Measurements from ENCODE around the gene RPN2. TPM values are rescaled to one million over a fixed set of nuclear protein-coding genes. Genes with fewer than 3 reads are reported as not detected.
A peak's percentile ranks its signal among the peaks of the same experiment; 100 is the strongest.

RPN2 gene
- polyA plus RNA-seq, 1 of the 3 experiments (the other 2 are of a cell fraction), result 420 TPM

GRCh38 chr20:37231947-37232630, 53.0 kb downstream of the RPN2 start:
- peak; percentile 57 for DNase-seq
- CTCF ChIA-PET, result interaction anchor here (0.7 to 3.2 kb wide), 8 partner anchors 9 to 50 kb away, joined by 3 to 12 read pairs (median 3); no protein-coding TSS in a partner anchor

More at GRCh38 chr20:37231947-37232630, 53.0 kb downstream of the RPN2 start:
- no peaks in the 10 kb centered on the region for H4K20me1 ChIP-seq (ENCODE audit: insufficient read depth)
- 73% methylated on average over 8 of the region's 13 CpGs for WGBS (ENCODE audit: low lambda C conversion rate)
- H3K27me3 ChIP-seq (ENCODE audit: insufficient read depth), result no peaks in the 10 kb centered on the region
- no peak overlapping the region for H2AFZ ChIP-seq (ENCODE audit: low read depth)
- H3K4me2 ChIP-seq, result no peak overlapping the region
- no peak overlapping the region for H3K4me3 ChIP-seq (ENCODE audit: low read depth in 2 of 2, low read length in 1 of 2)
- POLR2A ChIA-PET, result interaction anchor here (1.0 kb wide), 1 partner anchor 57 kb away, joined by 3 read pairs; the partner anchor contains the start of gene MANBAL
- H3K27ac ChIP-seq (ENCODE audit: low read depth in 2 of 2, low read length in 1 of 2), result peak overlapping the region; percentile 20 to 99; a peak in 3 of 4 replicates
- peaks cover 0 to 58% of the 10 kb centered on the region in 2 experiments; a peak in 2 of 4 replicates for H3K4me1 ChIP-seq (ENCODE audit: control insufficient read depth in 1 of 2, insufficient read depth in 2 of 2, low read depth in 1 of 2, low read length in 1 of 2)
- H3K9ac ChIP-seq, result no peak overlapping the region
- TF ChIP-seq SMC3 (IDR thresholded peaks at IDR 0.05; ENCODE audit: low read depth, low read length) (peak; percentile 4; the same call in 1 of the 2 replicates), ZBTB33 (IDR thresholded peaks at IDR 0.05; ENCODE audit: borderline replicate concordance, low read depth) (no peak), GATA2 (CRISPR knock-in tag; IDR thresholded peaks at IDR 0.05) (peak; percentile 58), RCOR1 (IDR thresholded peaks at IDR 0.05; ENCODE audit: low read length) (peak; percentile 75), SIN3A (IDR thresholded peaks at IDR 0.05; ENCODE audit: borderline replicate concordance, low read depth, low read length) (no peak), FOXJ3 (CRISPR knock-in tag; IDR thresholded peaks at IDR 0.05) (peak; percentile 73), RAD21 (IDR thresholded peaks at IDR 0.05; ENCODE audit: low read length) (peak; percentile 20; the same call in 1 of the 2 replicates), CHD2 (IDR thresholded peaks at IDR 0.05; ENCODE audit: low read length, partially characterized antibody) (peak; percentile 25), USF1 (IDR thresholded peaks at IDR 0.05; ENCODE audit: borderline replicate concordance, low read depth) (no peak), TCF12 (IDR thresholded peaks at IDR 0.05) (0 out of 2 replicates have a peak, but pooled peaks have one; percentile 8), MXI1 (IDR thresholded peaks at IDR 0.05; ENCODE audit: low read depth, low read length) (peak; percentile 63; the same call in 1 of the 2 replicates), EP300 (IDR thresholded peaks at IDR 0.05; ENCODE audit: borderline replicate concordance in 1 of 2, low read depth in 1 of 2, low read length in 1 of 2) (peak in 1 of 2 experiments; percentile 75; a peak in 2 of 4 replicates)
- no peaks in the 10 kb centered on the region for H3F3A ChIP-seq (replicated peaks; ENCODE audit: insufficient read depth)
- H3K36me3 ChIP-seq (replicated peaks in 1 of 2; ENCODE audit: control insufficient read depth in 1 of 2, insufficient read depth in 2 of 2, low read length in 1 of 2), result peaks cover 77 to 81% of the 10 kb centered on the region in 2 experiments
- H3K9me3 ChIP-seq, result no peaks in the 10 kb centered on the region
- H3K9me2 ChIP-seq, result no peaks in the 10 kb centered on the region
- H3K79me2 ChIP-seq (ENCODE audit: insufficient read depth), result no peaks in the 10 kb centered on the region
